Activated CD8-positive, alpha-beta memory T cell treated with anti-CD3 and anti-CD28 coated beads for 4 hours (primary cell): ENCODE data around the gene HDX.
"Not testable (repeated sequence)": the region's sequence is repeated elsewhere in the genome, so short reads cannot be mapped to it uniquely, and the experiment has no call there.

ENCODE experiments used
- DNase-seq, 2 donors: peaks; one replicate each; pipeline ENCODE4 v3.0.0-alpha.2; 2020; ENCODE audit warnings: low read depth in 2 of 2

The HDX gene

DNA sequence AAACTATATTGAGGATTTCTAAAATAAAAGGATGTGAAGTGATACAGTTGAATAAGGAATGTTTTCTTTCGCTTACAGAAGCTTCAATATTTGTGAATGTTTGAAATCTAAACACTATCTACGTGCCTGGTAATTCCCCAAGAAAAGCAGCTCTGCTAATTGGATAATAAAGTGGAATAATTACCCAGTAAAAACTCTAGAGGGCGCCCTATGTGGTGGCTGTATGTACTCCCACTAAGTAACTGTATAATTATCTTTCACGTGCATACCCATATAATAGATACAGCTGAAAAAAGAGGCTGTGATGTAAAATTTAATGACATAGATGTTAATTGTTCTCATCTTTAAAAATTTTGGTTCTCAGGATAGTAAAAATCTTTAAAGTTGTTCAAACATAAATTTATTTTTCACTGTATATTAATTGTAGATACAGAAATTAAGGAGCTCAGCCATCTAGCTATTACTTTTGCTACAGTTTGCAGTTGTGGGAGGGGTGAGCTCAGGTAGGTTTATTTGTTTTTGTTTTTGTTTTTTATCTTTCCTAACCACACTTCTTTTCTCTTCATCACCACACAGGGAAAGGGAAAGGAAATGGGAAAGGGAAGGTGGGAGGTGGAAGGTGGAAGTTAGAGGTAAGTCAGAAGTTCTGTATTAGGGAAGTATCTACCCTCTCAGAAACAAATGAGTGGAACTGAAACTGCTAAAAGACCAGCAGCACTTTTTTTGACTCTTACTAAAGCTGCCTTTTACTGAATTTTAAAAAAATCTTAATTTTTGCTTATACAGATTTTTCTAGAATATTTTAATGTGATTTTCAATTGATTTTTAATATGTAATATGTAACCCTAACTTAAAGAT, 162.5 kb downstream of the HDX start:
- no peak for DNase-seq

DNA sequence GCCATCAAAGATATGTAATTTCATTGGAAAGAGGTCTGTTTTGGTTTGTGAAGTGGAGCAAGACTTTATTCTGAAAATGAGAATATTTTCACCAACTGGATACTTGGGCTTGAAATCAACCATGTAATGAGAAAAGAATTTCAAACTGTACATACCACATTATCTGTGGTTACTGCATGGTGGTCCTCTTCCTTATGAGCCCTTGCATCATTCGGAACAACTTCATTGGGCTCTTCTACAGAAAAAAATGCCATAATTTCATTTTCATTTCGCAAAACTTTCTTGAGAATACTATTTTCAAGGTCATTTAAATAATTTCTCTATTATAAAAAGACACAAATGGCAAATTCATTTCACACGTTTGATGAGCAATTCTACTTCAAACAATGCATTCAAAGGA, 165.6 kb downstream of the HDX start:
- no peak for DNase-seq

DNA sequence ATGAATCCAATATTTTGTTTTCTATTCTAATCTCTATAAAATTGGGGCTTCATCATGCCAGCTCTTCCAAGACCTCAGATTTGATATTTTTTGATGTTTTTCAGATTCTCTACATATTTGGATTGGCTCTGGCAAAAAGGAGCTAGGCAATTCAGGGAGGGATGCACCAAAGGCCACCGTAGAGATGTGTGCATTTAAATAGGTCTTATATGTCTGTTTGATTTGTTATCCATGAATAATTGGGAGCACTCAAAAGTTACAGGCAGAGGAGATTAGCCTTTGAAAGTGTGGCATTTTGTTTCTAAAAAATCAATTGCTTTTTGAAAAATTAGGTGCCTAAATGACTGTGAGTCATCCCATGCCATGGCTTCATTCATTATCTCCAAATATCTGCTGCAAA, 167.1 kb downstream of the HDX start:
- no peak for DNase-seq

DNA sequence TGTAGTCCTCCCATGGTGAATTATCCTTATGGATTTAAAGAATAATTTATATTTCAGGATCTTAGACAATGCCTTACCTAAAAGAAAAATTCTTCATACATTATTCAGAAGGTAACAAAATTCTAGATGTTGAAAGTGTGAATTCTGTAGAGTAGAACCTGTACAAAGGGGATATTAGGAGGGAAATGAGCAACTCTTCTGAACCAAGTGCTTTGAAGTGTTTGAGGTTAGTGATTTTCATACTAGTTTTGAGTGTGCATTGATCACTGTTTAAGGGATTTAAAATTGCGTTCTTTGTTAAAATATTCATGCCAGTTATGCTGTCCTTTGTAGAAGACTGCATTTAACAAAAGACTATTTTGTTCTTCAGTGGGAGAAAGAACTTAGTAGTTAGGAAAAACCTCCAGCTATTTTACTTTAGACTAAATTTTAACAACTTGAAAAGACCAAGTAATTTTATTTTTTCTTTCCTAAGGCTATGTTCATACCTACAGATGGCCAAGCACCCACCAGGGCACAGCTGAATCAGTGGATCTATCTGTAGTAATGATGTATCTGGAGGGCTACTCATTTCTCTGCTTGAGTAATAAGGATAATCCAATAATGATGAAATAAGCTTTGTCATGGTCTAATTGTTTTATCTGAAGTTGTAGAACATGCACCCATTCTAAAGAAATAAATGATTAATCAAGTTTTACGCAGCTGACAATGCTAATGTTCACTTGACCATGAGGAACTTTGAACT, 180.0 kb downstream of the HDX start:
- no peak for DNase-seq

DNA sequence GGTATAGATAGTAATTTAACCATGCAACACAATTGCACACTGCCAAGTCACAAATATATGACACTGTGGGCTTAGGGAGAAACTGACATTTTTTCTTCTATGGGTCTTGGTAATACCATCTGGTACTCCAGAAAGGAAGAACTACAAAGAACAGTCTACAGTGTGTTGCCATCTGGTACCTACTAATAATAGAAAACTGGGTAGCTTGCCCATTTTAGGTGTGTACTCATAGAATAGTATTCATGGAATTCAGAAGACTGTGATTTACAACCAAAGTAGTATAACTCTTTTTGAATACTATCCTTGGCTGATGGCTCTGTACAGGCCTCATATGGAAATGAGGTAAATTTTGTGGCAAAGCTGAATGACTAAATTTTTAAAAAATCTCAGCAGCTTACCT, 181.6 kb downstream of the HDX start:
- DNase-seq: no peak

DNA sequence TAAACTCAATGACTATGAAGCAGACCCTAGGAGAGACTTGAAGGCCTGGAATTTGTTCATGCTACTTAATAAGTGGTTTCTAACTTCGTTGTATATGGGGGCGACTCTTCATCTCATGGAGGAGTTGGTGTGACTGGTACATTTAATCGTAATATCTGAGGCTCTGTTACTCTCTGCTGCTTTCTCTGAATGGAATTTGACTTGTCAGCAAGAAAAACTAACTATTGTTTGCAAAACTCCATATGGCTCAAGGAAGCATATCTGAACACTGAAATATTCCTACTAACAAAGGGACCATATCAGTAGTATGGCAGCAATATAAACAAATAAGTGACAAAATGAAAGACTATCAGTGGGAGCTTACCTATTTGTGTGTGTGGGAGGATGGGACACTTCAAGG, 182.2 kb downstream of the HDX start:
- DNase-seq: no peak

DNA sequence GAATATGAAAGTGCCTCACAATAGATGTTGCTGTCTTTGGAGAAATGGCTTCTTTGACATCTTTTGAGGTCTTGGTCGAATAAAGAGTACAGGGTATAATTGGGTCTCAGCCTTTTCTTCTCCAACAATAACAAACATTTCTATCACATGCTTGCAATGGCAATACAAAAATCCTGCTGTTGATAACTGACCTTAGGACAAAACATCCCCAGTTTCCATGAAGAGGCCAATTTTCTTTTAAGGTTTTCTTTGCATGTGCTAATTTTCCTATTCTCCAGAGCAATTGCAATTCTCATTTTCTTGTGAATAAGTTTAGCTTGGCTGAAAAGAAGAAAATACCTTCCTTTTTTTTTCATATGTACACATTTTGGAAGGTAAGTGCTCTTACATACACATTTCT, 183.6 kb downstream of the HDX start:
- no peak for DNase-seq

DNA sequence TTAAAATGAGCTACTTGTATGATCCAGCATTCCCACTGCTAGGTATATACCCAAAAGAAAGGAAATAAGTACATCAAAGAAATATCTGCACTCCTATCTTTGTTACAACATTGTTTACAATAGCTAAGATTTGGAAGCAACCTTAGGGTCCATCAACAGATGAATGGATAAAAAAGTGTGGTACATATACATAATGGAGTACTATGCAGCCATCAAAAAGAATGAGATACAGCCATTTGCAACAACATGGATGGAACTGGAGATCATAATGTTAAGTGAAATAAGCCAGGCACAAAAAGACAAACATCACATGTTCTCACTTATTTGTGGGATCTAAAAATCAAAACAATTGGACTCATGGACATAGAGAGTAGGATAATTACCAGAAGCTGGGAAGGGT, 186.3 kb downstream of the HDX start:
- DNase-seq: not testable (repeated sequence)
